ENCODE data around the gene TNKS2.
"Not testable (repeated sequence)": the region's sequence is repeated elsewhere in the genome, so short reads cannot be mapped to it uniquely, and the experiment has no call there.

TNKS2 gene

GRCh38 chr10:91797048-91797690, 1.1 kb upstream of the TNKS2 start:
- FAIRE-seq, result no peak

GRCh38 chr10:91798649-91799611, 704 bp downstream of the TNKS2 start:
- no peak for FAIRE-seq

GRCh38 chr10:91799612-91799975, 1.4 kb downstream of the TNKS2 start:
- no peak for FAIRE-seq

GRCh38 chr10:91800182-91800581, 2.0 kb downstream of the TNKS2 start:
- FAIRE-seq, result no peak

- FAIRE-seq, result no peak
These were observed 2.5 kb downstream of the TNKS2 start for GRCh38 chr10:91800756-91801155.

GRCh38 chr10:91803386-91804125, 5.3 kb downstream of the TNKS2 start:
- no peak for FAIRE-seq

- no peak for FAIRE-seq
These were observed 5.9 kb downstream of the TNKS2 start for GRCh38 chr10:91804126-91804510.

GRCh38 chr10:91805110-91805838, 7.0 kb downstream of the TNKS2 start:
- no peak for FAIRE-seq

GRCh38 chr10:91807264-91807663, 9.0 kb downstream of the TNKS2 start:
- not testable (repeated sequence) for FAIRE-seq

- FAIRE-seq, result no peak
These were observed 15.0 kb downstream of the TNKS2 start for GRCh38 chr10:91813251-91813650.

GRCh38 chr10:91816981-91817380, 18.8 kb downstream of the TNKS2 start:
- FAIRE-seq, result no peak

GRCh38 chr10:91820144-91820543, 21.9 kb downstream of the TNKS2 start:
- no peak for FAIRE-seq

- no peak for FAIRE-seq
These were observed 25.9 kb downstream of the TNKS2 start for GRCh38 chr10:91824076-91824475.

- FAIRE-seq, result no peak
These were observed 31.0 kb downstream of the TNKS2 start for GRCh38 chr10:91829268-91829667.

- no peak for FAIRE-seq
These were observed 40.0 kb downstream of the TNKS2 start for GRCh38 chr10:91838199-91838598.

GRCh38 chr10:91843083-91843482, 44.9 kb downstream of the TNKS2 start:
- no peak for FAIRE-seq

- FAIRE-seq, result no peak
These were observed 58.4 kb downstream of the TNKS2 start for GRCh38 chr10:91856637-91857036.

- no peak for FAIRE-seq
These were observed 62.7 kb downstream of the TNKS2 start for GRCh38 chr10:91860885-91861284.

GRCh38 chr10:91864099-91864498, 65.9 kb downstream of the TNKS2 start:
- FAIRE-seq, result no peak

- no peak for FAIRE-seq
These were observed 66.5 kb downstream of the TNKS2 start for GRCh38 chr10:91864744-91865143.

- FAIRE-seq, result no peak
These were observed 67.4 kb downstream of the TNKS2 start for GRCh38 chr10:91865562-91866081.

GRCh38 chr10:91875156-91875555, 76.9 kb downstream of the TNKS2 start:
- no peak for FAIRE-seq
